ENCODE results near the gene SYT7.
"Not testable (repeated sequence)": the region's sequence is repeated elsewhere in the genome, so short reads cannot be mapped to it uniquely, and the experiment has no call there.

Gene SYT7

GRCh38 chr11:61472868-61473267, 108.0 kb downstream of the SYT7 start:
- no peak for DNase-seq

- no peak for DNase-seq
Measured at GRCh38 chr11:61472282-61472681, 108.6 kb downstream of the SYT7 start.

GRCh38 chr11:61468002-61468401, 112.9 kb downstream of the SYT7 start:
- DNase-seq, result no peak

GRCh38 chr11:61467602-61468001, 113.3 kb downstream of the SYT7 start:
- DNase-seq, result not testable (repeated sequence)
